AG10803 (cell line): ENCODE measurements around the gene TKT.

Experiments
- DNase-seq: peaks from one replicate; pipeline ENCODE4 v3.0.0; 2010; ENCODE audit warnings: low read depth
- H3K4me3 ChIP-seq: 2 replicates; pipeline ENCODE4 v1.5.1; 2011; ENCODE audit warnings: mild to moderate bottlenecking, low read length, control low read depth
- TF ChIP-seq, protein P1 (sequence below): conservative IDR thresholded peaks from 2 replicates; pipeline ENCODE4 v1.5.1; 2011; ENCODE audit warnings: mild to moderate bottlenecking, low read length, control low read depth, inconsistent platforms

TKT gene

GRCh38 chr3:53195602-53196574 is 59.9 kb downstream of the TKT start:
- TF ChIP-seq, protein P1, sequence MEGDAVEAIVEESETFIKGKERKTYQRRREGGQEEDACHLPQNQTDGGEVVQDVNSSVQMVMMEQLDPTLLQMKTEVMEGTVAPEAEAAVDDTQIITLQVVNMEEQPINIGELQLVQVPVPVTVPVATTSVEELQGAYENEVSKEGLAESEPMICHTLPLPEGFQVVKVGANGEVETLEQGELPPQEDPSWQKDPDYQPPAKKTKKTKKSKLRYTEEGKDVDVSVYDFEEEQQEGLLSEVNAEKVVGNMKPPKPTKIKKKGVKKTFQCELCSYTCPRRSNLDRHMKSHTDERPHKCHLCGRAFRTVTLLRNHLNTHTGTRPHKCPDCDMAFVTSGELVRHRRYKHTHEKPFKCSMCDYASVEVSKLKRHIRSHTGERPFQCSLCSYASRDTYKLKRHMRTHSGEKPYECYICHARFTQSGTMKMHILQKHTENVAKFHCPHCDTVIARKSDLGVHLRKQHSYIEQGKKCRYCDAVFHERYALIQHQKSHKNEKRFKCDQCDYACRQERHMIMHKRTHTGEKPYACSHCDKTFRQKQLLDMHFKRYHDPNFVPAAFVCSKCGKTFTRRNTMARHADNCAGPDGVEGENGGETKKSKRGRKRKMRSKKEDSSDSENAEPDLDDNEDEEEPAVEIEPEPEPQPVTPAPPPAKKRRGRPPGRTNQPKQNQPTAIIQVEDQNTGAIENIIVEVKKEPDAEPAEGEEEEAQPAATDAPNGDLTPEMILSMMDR: peak; percentile 87
- DNase-seq: peak; percentile 24
- H3K4me3 ChIP-seq: no peak overlapping the region

DNA sequence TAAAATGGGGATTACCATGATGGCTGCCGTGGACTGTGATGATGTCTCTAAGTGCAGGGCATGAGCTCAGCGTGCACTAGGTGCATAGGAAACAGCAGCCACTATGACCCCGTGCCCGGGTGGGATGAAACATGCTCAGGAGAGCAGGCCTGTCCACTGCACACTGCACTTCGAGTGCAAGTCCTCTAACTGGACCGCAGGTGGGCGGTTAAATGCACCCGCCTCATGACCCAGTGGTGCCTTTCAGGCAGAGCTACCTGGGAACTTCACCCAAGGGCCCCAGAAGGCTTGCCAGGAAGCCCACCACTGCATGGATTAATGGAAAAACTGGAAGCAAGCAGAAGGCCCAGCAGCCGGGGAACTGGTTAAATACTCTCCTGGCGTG is 60.8 kb downstream of the TKT start:
- TF ChIP-seq, protein P1: no peak
- DNase-seq: no peak
- H3K4me3 ChIP-seq: no peak overlapping the region

- peak; percentile 61 for DNase-seq
- TF ChIP-seq, protein P1: no peak
- H3K4me3 ChIP-seq: no peak overlapping the region
Measured at GRCh38 chr3:53194210-53195065, 61.4 kb downstream of the TKT start.

DNA sequence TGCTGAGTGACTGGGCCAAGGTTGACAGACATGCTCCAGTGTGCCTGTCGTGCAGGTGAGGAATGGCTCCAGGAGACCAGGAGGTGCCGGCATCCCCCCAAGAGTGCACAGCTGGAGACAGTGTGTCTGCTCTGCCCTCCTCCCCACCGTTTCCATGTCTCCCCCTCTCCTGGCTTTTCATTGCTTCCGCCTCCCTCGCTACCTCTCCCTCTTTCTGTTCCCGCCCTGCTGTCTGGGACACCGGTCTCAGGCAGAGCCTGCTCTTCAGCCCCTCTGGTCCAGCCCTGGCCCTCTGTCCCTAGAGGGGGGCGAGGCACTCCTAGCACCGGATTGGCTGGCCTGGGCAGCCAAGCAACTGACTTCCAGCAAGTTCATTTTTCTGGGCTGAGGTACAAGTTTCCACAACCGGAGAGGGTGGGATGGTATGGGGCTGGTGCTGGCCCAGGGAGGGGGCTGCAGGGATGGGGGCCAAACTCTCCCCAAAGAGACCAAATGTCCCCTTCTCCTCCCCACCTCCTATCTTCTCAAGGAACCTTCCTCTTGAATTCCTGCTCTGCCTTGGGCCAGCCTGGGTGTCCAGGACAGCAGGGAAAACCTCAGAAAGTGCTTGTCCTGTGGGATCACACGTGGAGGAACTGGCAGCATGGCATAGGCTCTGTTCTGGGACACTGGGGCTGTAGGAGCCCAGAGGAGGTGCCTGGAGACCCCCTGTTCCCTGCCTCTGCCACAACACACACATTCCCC is 62.2 kb downstream of the TKT start:
- no peak for DNase-seq
- no peak overlapping the region for H3K4me3 ChIP-seq
- TF ChIP-seq, protein P1: no peak

DNA sequence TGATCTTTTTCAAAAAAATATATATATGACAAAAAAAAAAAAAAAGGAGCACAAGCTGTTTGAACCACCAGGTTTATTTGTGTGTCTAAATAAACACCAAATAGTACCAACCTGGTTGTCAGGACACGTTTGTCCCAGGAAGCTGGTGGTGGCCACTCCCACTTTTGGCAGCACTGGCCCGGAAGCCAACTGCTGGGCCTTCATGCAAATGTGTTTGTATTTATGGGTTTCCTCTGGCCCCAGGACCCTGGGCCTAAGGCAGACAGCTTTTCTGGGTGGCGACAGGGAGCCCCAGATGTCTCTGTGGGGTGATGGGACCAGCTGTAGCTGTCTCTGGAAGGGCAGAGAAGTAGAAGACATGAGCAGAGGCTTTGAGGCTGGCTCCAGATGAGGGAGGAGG is 63.2 kb downstream of the TKT start:
- TF ChIP-seq, protein P1: no peak
- DNase-seq: no peak
- H3K4me3 ChIP-seq: no peak overlapping the region

GRCh38 chr3:53191836-53192480 is 63.9 kb downstream of the TKT start:
- TF ChIP-seq, protein P1: no peak
- no peak overlapping the region for H3K4me3 ChIP-seq
- DNase-seq: no peak
